Nephron (organoid): Measurements from ENCODE around the gene PRR15.
A peak's percentile ranks its signal among the peaks of the same experiment; 100 is the strongest.

Experiments
- H3K27ac Mint-ChIP-seq, 3 experiments: 2 replicates each; pipeline ENCODE4 v1.8.0; 2020; ENCODE audit warnings: mixed read lengths in 3 of 3, mild to moderate bottlenecking in 2 of 3, moderate library complexity in 1 of 3
- H3K27me3 Mint-ChIP-seq: 2 replicates; pipeline ENCODE4 v1.8.0; 2021; ENCODE audit warnings: low read depth, mild to moderate bottlenecking, moderate library complexity, mixed read lengths
- H3K36me3 Mint-ChIP-seq: 2 replicates; pipeline ENCODE4 v1.8.0; 2020; ENCODE audit warnings: low read depth, mixed read lengths
- H3K4me1 Mint-ChIP-seq: 2 replicates; pipeline ENCODE4 v1.8.0; 2020; ENCODE audit warnings: mixed read lengths
- H3K4me3 Mint-ChIP-seq, 3 experiments: 2 replicates each; pipeline ENCODE4 v1.8.0; 2020; ENCODE audit warnings: mild to moderate bottlenecking in 3 of 3, mixed read lengths in 3 of 3, moderate library complexity in 2 of 3
- H3K9me3 Mint-ChIP-seq: 2 replicates; pipeline ENCODE4 v1.8.0; 2020; ENCODE audit warnings: mixed read lengths
- CTCF ChIP-seq, 3 experiments: fragments of 200-600 bp; sonication (generic); IDR thresholded peaks; one replicate each; pipeline ENCODE4 v1.5.0; 2021; ENCODE audit warnings: antibody characterized with exemption in 3 of 3; ENCODE audit not compliant: unreplicated experiment in 3 of 3

PRR15 gene

DNA sequence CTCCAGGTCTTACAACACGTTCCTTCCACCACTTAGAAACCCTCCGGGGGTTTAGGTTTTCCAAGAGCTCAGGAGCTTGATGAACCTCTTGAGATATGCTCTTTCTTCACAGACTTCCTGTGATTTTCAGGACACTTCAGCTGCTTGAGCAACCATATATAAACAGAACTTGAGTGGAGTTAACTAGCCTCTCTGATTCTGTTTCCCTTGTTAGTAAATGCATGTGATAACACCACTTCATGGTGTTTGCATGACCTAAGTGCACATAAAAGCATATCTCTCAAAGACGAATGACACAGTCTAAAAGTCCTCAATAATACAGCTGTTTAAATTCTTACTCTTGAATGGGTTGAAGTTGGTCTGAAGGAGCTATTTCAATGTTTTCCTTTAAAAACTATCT is 9.9 kb downstream of the PRR15 start:
- Mint-ChIP-seq H3K4me3 (no peak overlapping the region), H3K27ac (no peak overlapping the region), H3K27me3 (peaks cover 4% of the 10 kb centered on the region), H3K9me3 (peaks cover 17% of the 10 kb centered on the region), H3K36me3 (peaks cover 14% of the 10 kb centered on the region), H3K4me1 (peaks cover 5% of the 10 kb centered on the region)
- TF ChIP-seq CTCF (IDR thresholded peaks at IDR 0.05; ENCODE audit: unreplicated experiment in 3 of 3): no peak

DNA sequence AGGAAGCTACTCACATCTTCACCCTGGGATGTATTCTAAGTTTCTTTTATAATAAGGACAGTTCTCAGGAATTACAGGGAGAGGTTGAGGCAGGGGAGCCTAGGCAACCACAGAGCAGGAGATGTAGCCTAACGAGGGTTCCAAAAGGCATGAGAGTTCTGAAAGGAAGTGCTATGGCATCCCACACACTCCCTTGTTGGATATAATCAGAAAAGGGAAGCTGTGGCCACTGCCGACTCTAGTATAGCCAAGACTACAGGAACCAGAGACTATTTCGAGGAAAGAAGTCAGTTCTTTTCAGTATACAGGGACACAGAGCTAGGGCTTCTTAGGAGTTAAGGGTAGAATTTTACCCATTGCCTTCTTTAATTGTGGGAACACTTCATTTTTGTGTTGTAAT is 11.0 kb downstream of the PRR15 start:
- H3K27me3 Mint-ChIP-seq: peaks cover 4% of the 10 kb centered on the region
- no peak for TF ChIP-seq CTCF (IDR thresholded peaks at IDR 0.05; ENCODE audit: unreplicated experiment in 3 of 3)
- peaks cover 24% of the 10 kb centered on the region for H3K9me3 Mint-ChIP-seq
- peaks cover 16% of the 10 kb centered on the region for H3K36me3 Mint-ChIP-seq
- no peak overlapping the region for H3K27ac Mint-ChIP-seq
- H3K4me1 Mint-ChIP-seq: no peaks in the 10 kb centered on the region
- H3K4me3 Mint-ChIP-seq: no peak overlapping the region

DNA sequence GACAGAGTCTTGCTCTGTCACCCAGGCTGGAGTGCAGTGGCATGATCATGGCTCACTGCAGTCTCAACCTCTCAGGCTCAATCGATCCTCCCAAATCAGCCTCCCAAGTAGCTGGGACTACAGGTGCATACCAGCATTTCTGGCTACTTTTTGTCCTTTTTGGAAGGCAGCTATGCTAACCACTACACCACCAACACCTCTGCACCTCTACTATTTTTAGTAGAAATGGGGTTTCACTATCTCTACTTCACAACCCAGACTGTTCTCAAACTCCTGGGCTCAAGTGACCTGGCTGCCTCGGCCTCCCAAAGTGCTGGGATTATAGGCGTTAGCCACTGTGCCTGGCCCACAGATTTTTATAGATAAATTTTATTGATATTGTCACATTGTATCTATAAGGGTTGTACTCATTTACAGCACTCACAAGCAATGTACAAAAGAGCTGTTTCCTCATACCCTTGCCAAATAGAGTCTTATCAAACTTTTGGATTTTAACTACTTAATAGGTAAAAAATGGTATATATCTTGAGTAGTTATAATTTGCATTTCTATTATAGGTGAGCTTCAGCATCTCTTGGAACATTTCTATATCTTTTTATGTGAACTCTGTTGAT is 23.7 kb downstream of the PRR15 start:
- Mint-ChIP-seq H3K4me1 (no peaks in the 10 kb centered on the region), H3K9me3 (peaks cover 12% of the 10 kb centered on the region), H3K27me3 (no peaks in the 10 kb centered on the region), H3K36me3 (peaks cover 5% of the 10 kb centered on the region), H3K4me3 (no peak overlapping the region), H3K27ac (no peak overlapping the region)
- no peak for TF ChIP-seq CTCF (IDR thresholded peaks at IDR 0.05; ENCODE audit: unreplicated experiment in 3 of 3)

- Mint-ChIP-seq H3K4me3 (no peak overlapping the region), H3K9me3 (peaks cover 12% of the 10 kb centered on the region), H3K36me3 (peaks cover 5% of the 10 kb centered on the region), H3K27me3 (no peaks in the 10 kb centered on the region), H3K27ac (no peak overlapping the region), H3K4me1 (no peaks in the 10 kb centered on the region)
- TF ChIP-seq CTCF (IDR thresholded peaks at IDR 0.05; ENCODE audit: unreplicated experiment in 3 of 3): no peak
These were observed 24.6 kb downstream of the PRR15 start for GRCh38 chr7:29588212-29588611.

DNA sequence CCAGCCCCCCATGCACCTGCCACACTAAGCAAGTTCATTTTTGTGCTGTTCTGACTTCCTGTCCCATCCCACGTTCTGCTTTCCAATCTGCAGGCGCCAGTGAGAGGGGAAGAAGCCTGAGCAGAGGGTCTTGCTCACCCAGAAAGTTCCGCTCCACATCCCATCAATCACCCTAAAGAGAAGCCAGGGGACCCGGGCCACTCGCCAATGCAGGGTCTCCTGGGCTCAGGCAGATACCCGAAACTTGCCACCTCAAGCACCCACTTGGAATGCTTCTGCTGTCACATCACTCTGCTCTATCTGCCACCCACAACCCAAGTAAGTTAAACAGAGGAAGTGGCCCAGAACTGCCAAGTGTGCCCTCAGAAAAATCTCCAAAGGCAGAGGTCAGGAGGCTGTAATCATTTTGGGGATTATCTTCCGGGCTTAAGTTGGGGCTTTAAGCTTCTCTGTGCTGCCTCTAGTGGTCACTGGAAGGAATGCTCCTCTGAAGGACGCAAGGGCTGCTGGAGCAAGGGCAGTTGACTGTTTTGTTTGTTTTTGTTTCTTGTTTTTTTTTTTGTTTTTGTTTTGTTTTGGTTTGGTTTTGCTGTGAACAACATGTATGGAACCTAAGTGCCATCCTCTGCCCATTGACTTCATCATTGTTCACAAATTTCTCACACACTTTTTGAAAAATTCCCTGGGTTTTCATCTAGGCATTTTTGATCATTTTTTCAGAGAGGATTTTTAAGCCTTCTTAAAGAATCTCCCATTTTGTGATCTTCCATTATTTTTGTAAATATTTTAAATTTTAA is 25.5 kb downstream of the PRR15 start:
- Mint-ChIP-seq H3K4me3 (no peak overlapping the region), H3K4me1 (no peaks in the 10 kb centered on the region), H3K27ac (no peak overlapping the region), H3K36me3 (peaks cover 5% of the 10 kb centered on the region), H3K27me3 (no peaks in the 10 kb centered on the region), H3K9me3 (peaks cover 12% of the 10 kb centered on the region)
- peak; percentile 63 to 64 (median 64) for TF ChIP-seq CTCF (IDR thresholded peaks at IDR 0.05; ENCODE audit: unreplicated experiment in 3 of 3)

DNA sequence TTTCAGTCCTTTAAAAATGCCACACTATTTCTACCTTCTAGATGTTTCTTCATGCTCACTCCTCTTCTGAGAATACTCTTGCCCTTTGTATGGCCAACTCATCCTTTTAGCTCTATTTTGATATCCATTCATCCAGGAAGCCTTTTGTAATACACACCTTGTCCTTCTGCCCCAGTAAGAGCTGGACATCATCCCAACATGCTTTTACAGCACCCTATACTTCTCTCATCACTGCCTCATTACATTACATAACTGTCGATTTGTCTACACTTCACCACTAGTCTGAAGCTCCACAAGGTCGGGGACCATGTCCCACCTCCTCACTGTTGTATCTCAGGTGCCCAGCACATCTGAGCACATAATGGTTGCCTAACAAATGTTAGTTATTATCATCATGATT is 29.2 kb downstream of the PRR15 start:
- Mint-ChIP-seq H3K27ac (no peak overlapping the region), H3K4me3 (no peak overlapping the region), H3K9me3 (peaks cover 6% of the 10 kb centered on the region), H3K27me3 (no peaks in the 10 kb centered on the region), H3K36me3 (peaks cover 5% of the 10 kb centered on the region), H3K4me1 (peaks cover 6% of the 10 kb centered on the region)
- TF ChIP-seq CTCF (IDR thresholded peaks at IDR 0.05; ENCODE audit: unreplicated experiment in 3 of 3): no peak
